ENCODE results near the gene FSTL3. TPM values are rescaled to one million over a fixed set of nuclear protein-coding genes. Genes with fewer than 3 reads are reported as not detected.
A peak's percentile ranks its signal among the peaks of the same experiment; 100 is the strongest.

Gene FSTL3
- total and polyA plus RNA-seq, 2 of the 13 experiments (the other 11 are each of a cell fraction or from before 2014, with no cell fraction given): 13.5 to 15.6 TPM

DNA sequence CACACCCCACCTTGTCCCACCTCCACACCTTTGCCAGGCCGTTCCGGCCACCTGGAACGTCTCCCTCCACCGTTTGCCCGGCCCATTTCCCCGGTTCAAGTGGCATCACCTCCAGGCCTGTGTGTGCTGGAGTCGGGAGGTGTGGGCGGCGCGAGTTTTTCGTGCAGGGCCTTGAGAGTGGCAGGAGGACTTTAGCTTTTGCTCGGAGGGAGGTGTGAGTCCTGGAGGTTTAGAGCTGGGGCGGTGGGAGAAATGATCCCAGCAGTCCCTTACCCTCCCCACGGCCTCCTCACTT lies 28.2 kb downstream of the FSTL3 start (continued):
- TF ChIP-seq FUBP1 (CRISPR knock-in tag; IDR thresholded peaks at IDR 0.05; ENCODE audit: borderline replicate concordance) (no peak), RBFOX2 (IDR thresholded peaks at IDR 0.05; ENCODE audit: low read depth, low read length) (no peak), ZNF10 (CRISPR knock-in tag; IDR thresholded peaks at IDR 0.05; ENCODE audit: borderline replicate concordance, low read depth) (no peak), NFIB (CRISPR knock-in tag; IDR thresholded peaks at IDR 0.05; ENCODE audit: borderline replicate concordance) (no peak), GATA4 (IDR thresholded peaks at IDR 0.05; ENCODE audit: borderline replicate concordance, low read depth) (no peak), ZMYM4 (CRISPR knock-in tag; IDR thresholded peaks at IDR 0.05) (0 out of 2 replicates have a peak, but pooled peaks have one; percentile 52), ZNF251 (CRISPR knock-in tag; IDR thresholded peaks at IDR 0.05) (no peak), HMG20A (CRISPR knock-in tag; IDR thresholded peaks at IDR 0.05; ENCODE audit: borderline replicate concordance) (no peak), TSC22D2 (CRISPR knock-in tag; IDR thresholded peaks at IDR 0.05; ENCODE audit: borderline replicate concordance) (no peak), ZMYM3 (CRISPR knock-in tag; IDR thresholded peaks at IDR 0.05) (peak; percentile 52; the same call in 1 of the 2 replicates), ZMYM2 (CRISPR knock-in tag; IDR thresholded peaks at IDR 0.05) (no peak), CAMTA2 (CRISPR knock-in tag; IDR thresholded peaks at IDR 0.05; ENCODE audit: borderline replicate concordance) (0 out of 2 replicates have a peak, but pooled peaks have one; percentile 49), THAP9 (CRISPR knock-in tag; IDR thresholded peaks at IDR 0.05; ENCODE audit: borderline replicate concordance) (no peak), ONECUT2 (CRISPR knock-in tag; IDR thresholded peaks at IDR 0.05) (no peak), ZFAT (CRISPR knock-in tag; conservative IDR thresholded peaks at IDR 0.05) (no peak), STAT6 (CRISPR knock-in tag; IDR thresholded peaks at IDR 0.05; ENCODE audit: borderline replicate concordance) (no peak), POGZ (CRISPR knock-in tag; IDR thresholded peaks at IDR 0.05) (no peak), TGIF2 (CRISPR knock-in tag; IDR thresholded peaks at IDR 0.05) (no peak), GMEB1 (CRISPR knock-in tag; IDR thresholded peaks at IDR 0.05; ENCODE audit: borderline replicate concordance) (no peak), ZNF766 (CRISPR knock-in tag; IDR thresholded peaks at IDR 0.05; ENCODE audit: borderline replicate concordance) (no peak), TBL1XR1 (IDR thresholded peaks at IDR 0.05; ENCODE audit: borderline replicate concordance, low read length, partially characterized antibody) (no peak), ARID2 (CRISPR knock-in tag; IDR thresholded peaks at IDR 0.05; ENCODE audit: borderline replicate concordance) (no peak)

All from HepG2 (cell line).